B cell (primary cell): ENCODE measurements around the gene MRPL24. TPM values are rescaled to one million over a fixed set of nuclear protein-coding genes. Genes with fewer than 3 reads are reported as not detected.

ENCODE experiments used
- ATAC-seq: fragments of 200-7000 bp; cut with Tn5 transposase; one replicate; pipeline ENCODE4 v1.10.0; 2021; ENCODE audit warnings: low read depth, mild to moderate bottlenecking, moderate number of reproducible peaks, moderate library complexity
- CTCF ChIA-PET: fragments of 350-600 bp; sonication (Branson Sonifier 250); formaldehyde crosslinking; loops from one replicate; lab custom pipeline; 2021; ENCODE audit warnings: antibody characterized with exemption, inconsistent platforms; lab: Charles Lee
- POLR2A ChIA-PET: fragments of 350-600 bp; sonication (Branson Sonifier 250); formaldehyde crosslinking; loops from one replicate; lab custom pipeline; 2021; ENCODE audit warnings: antibody characterized with exemption; lab: Charles Lee
- DNase-seq: peaks from one replicate; pipeline ENCODE4 v3.0.0; 2013
- H2AFZ ChIP-seq: 2 replicates; pipeline ENCODE4 v1.6.1; 2012; ENCODE audit warnings: mild to moderate bottlenecking, low read depth, low read length; ENCODE audit not compliant: insufficient read depth, poor library complexity, severe bottlenecking
- H3K27ac ChIP-seq, 2 donors: 1 replicate in 1 of 2; 2 replicates in 1 of 2; pipeline ENCODE4 v1.5.1; 2012 to 2013; ENCODE audit warnings: low read length in 2 of 2, mild to moderate bottlenecking in 2 of 2, moderate library complexity in 1 of 2
- H3K27me3 ChIP-seq, 4 experiments: fragments of 200-600 bp in 1 of 4; sonication (generic) in 1 of 4; replicated peaks in 1 of 4; 1 replicate in 2 of 4; 2 replicates in 2 of 4; pipeline versions ENCODE4 v1.6.1 to v1.7.0; 2013 to 2016; ENCODE audit warnings: low read length in 3 of 4, mild to moderate bottlenecking in 2 of 4, mixed read lengths in 1 of 4, moderate library complexity in 1 of 4; ENCODE audit not compliant: insufficient read depth in 4 of 4, control insufficient read depth in 3 of 4; ENCODE audit errors: control extremely low read depth in 1 of 4
- H3K36me3 ChIP-seq, 2 experiments: replicated peaks in 1 of 2; 1 replicate in 1 of 2; 2 replicates in 1 of 2; pipeline versions ENCODE4 v1.6.1 to v1.7.1; 2013; ENCODE audit warnings: low read length in 1 of 2; ENCODE audit not compliant: insufficient read depth in 2 of 2, control insufficient read depth in 1 of 2; ENCODE audit errors: control extremely low read depth in 1 of 2, extremely low read depth in 1 of 2
- H3K4me1 ChIP-seq, 2 donors: fragments of 200-600 bp in 1 of 2; sonication (generic) in 1 of 2; 1 replicate in 1 of 2; 2 replicates in 1 of 2; pipeline versions ENCODE4 v1.5.1 to v1.6.1; 2013 to 2017; ENCODE audit warnings: low read length in 2 of 2; ENCODE audit not compliant: control insufficient read depth in 2 of 2, insufficient read depth in 2 of 2
- H3K4me2 ChIP-seq: replicated peaks from 2 replicates; pipeline ENCODE3; 2012; ENCODE audit warnings: mild to moderate bottlenecking, low read depth, low read length; ENCODE audit not compliant: poor library complexity, severe bottlenecking
- H3K4me3 ChIP-seq, 5 experiments: fragments of 200-600 bp in 1 of 5; sonication (generic) in 1 of 5; 1 replicate in 3 of 5; 2 replicates in 2 of 5; pipeline versions ENCODE4 v1.5.1 to v1.7.0; 2011 to 2016; ENCODE audit warnings: low read length in 4 of 5, mild to moderate bottlenecking in 4 of 5, low read depth in 2 of 5, control low read depth in 1 of 5, moderate library complexity in 1 of 5; ENCODE audit not compliant: insufficient read depth in 1 of 5; ENCODE audit errors: control extremely low read depth in 1 of 5, extremely low read depth in 1 of 5
- H3K79me2 ChIP-seq: fragments of 200-600 bp; sonication (generic); one replicate; pipeline ENCODE4 v1.6.0; 2016; ENCODE audit warnings: low read length; ENCODE audit not compliant: control insufficient read depth, insufficient read depth
- H3K9ac ChIP-seq: fragments of 200-600 bp; sonication (generic); 2 replicates; pipeline ENCODE4 v1.6.1; 2017; ENCODE audit warnings: mild to moderate bottlenecking, low read length, moderate library complexity
- H3K9me3 ChIP-seq, 3 donors: one replicate each; pipeline versions ENCODE4 v1.6.1 to v1.7.1; 2013; ENCODE audit warnings: low read length in 2 of 3; ENCODE audit not compliant: control insufficient read depth in 2 of 3, insufficient read depth in 1 of 3; ENCODE audit errors: control extremely low read depth in 1 of 3
- H4K20me1 ChIP-seq: 2 replicates; pipeline ENCODE4 v1.6.0; 2012; ENCODE audit warnings: mild to moderate bottlenecking, low read length; ENCODE audit not compliant: insufficient read depth, control insufficient read depth, poor library complexity, severe bottlenecking
- H3K27ac Mint-ChIP-seq: one replicate; pipeline ENCODE4 v1.8.0; 2021; ENCODE audit warnings: mixed read lengths
- H3K27me3 Mint-ChIP-seq: one replicate; pipeline ENCODE4 v1.8.0; 2021; ENCODE audit warnings: mixed read lengths
- H3K4me1 Mint-ChIP-seq: one replicate; pipeline ENCODE4 v1.8.0; 2021; ENCODE audit warnings: mixed read lengths
- H3K4me3 Mint-ChIP-seq: one replicate; pipeline ENCODE4 v1.8.0; 2021; ENCODE audit warnings: mixed read lengths
- H3K9me3 Mint-ChIP-seq: one replicate; pipeline ENCODE4 v1.8.0; 2022; ENCODE audit warnings: mixed read lengths; ENCODE audit not compliant: insufficient read depth
- CTCF ChIP-seq: fragments of 200-600 bp; IDR thresholded peaks from one replicate; pipeline ENCODE4 v1.8.0; 2022; ENCODE audit warnings: antibody characterized with exemption, mild to moderate bottlenecking
- EZH2 ChIP-seq: IDR thresholded peaks from 2 replicates; pipeline ENCODE4 v1.6.1; 2012; ENCODE audit warnings: borderline replicate concordance, low read depth, mild to moderate bottlenecking, moderate library complexity, low read length; ENCODE audit not compliant: insufficient read depth, poor library complexity, severe bottlenecking
- WGBS: methylation state at CpG from one replicate; pipeline ENCODE4 v1.1.5; 2013; ENCODE audit warnings: missing lambda C conversion rate; ENCODE audit not compliant: insufficient coverage; 5-methylcytosine and 5-hydroxymethylcytosine counted together
- intact Hi-C: fragments of 100-400 bp; cut with micrococcal nuclease; formaldehyde crosslinking; loops from one replicate; pipeline ENCODE4 v1.10.0; 2022
- polyA plus RNA-seq: library from polyadenylated mRNA; depleted of rRNA; stranded (reverse); fragments of >200 nt; gene quantifications from 2 replicates; pipeline ENCODE4 v1.2.3, GENCODE V29; 2012
- total RNA-seq, 2 donors: library from RNA; stranded (reverse); fragments of 120-200 nt in 1 of 2; gene quantifications; 1 replicate in 1 of 2; 2 replicates in 1 of 2; pipeline versions ENCODE4 v1.2.3 to v1.2.4, GENCODE V29; 2013 to 2022

Gene MRPL24
- total and polyA plus RNA-seq, 2 donors (not counting 1 experiment from before 2014, with no cell fraction given) = 34.6 to 39.4 TPM

- Histone ChIP-seq H3K27me3 (no peaks in the 10 kb centered on the region), H3K9ac (no peak overlapping the region), H3K27ac (no peak overlapping the region), H3K4me3 (no peak overlapping the region), H3K79me2 (peaks cover 33% of the 10 kb centered on the region), H3K9me3 (no peaks in the 10 kb centered on the region), H3K4me2 (no peak overlapping the region), H3K4me1 (peaks cover 25 to 40% of the 10 kb centered on the region in 2 donors), H2AFZ (no peak overlapping the region), H4K20me1 (peaks cover 11% of the 10 kb centered on the region), H3K36me3 (no peaks in the 10 kb centered on the region)
- ChIA-PET CTCF (interaction anchor here (2.7 kb wide), 1 partner anchor 28 kb away, joined by 11 read pairs; no protein-coding TSS in a partner anchor), POLR2A (no interaction called here)
- TF ChIP-seq CTCF (no peak), EZH2 (no peak)
- Mint-ChIP-seq H3K9me3 (no peaks in the 10 kb centered on the region), H3K4me1 (peaks cover 43% of the 10 kb centered on the region), H3K27me3 (no peaks in the 10 kb centered on the region), H3K4me3 (peak overlapping the region; percentile 13), H3K27ac (no peak overlapping the region)
- ATAC-seq (no peak), DNase-seq (no peak)
- 94% methylated on average over 6 of the region's 8 CpGs for WGBS
- intact Hi-C loops = loop anchor here (5.0 kb wide), 1 partner anchor 417 kb away; the partner anchor contains the start of genes CCT3 and TSACC
These were observed 13.3 kb upstream of the MRPL24 start for GRCh38 chr1:156754219-156754618.

DNA sequence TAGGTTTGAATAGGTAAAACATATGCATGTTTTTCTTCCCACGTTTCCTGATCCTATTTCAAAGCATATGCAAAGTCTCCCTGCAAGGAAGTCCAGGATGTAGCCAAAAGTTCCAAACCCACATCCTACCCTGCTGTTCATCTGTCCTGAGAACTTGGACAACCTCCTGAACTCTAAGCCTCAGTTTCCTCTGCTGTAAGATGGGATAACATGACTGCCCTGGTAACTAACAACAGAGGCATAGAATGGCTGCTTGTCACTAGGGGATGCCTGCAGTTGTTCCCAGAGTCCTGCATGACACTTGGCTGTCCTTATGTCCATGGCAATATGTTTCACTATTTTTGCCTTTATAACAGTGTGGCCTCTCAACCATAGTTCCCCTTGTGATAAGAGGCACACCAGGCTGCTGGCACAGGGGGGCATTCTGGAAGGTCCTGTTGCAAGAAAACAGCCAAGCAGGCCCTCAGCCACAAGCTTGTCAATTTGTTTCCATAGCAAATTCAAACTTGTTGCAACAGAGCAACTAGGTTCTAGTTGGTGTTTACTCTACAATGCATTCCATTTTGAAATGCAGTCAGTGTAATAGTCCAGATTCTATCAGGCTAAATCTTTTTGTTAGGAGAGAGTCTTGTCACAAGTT is 12.1 kb upstream of the MRPL24 start:
- Histone ChIP-seq H2AFZ (no peak overlapping the region), H3K9me3 (no peaks in the 10 kb centered on the region), H3K27me3 (no peaks in the 10 kb centered on the region), H3K4me3 (peak overlapping the region in 2 of 5 experiments; percentile 72 to 95), H3K4me1 (peaks cover 38 to 53% of the 10 kb centered on the region in 2 donors), H3K79me2 (peaks cover 45% of the 10 kb centered on the region), H3K36me3 (no peaks in the 10 kb centered on the region), H3K27ac (peak overlapping the region in 1 of 2 donors; percentile 82), H3K4me2 (peak overlapping the region; percentile 78), H4K20me1 (peaks cover 12% of the 10 kb centered on the region), H3K9ac (peak overlapping the region; percentile 78)
- DNase-seq (no peak), ATAC-seq (no peak)
- intact Hi-C loops = loop anchor here (5.0 kb wide), 1 partner anchor 416 kb away; the partner anchor contains the start of genes CCT3 and TSACC
- POLR2A ChIA-PET = interaction anchor here (1.2 to 2.6 kb wide), 4 partner anchors 12 to 27 kb away, joined by 3 to 29 read pairs (median 22); partner anchors contain the start of genes ISG20L2, METTL25B, MRPL24 and PRCC
- no peaks in the 10 kb centered on the region for H3K9me3 Mint-ChIP-seq
- TF ChIP-seq CTCF (no peak), EZH2 (no peak)
- H3K4me1 Mint-ChIP-seq = peaks cover 55% of the 10 kb centered on the region
- H3K4me3 Mint-ChIP-seq = peak overlapping the region; percentile 93
- H3K27ac Mint-ChIP-seq = peak overlapping the region; percentile 94
- WGBS = 60% methylated on average over 1 of the region's 1 CpG
- CTCF ChIA-PET = interaction anchor here (1.0 to 3.2 kb wide), 4 partner anchors 12 to 65 kb away, joined by 5 to 24 read pairs (median 11); partner anchors contain the start of genes MRPL24 and PRCC
- H3K27me3 Mint-ChIP-seq = no peaks in the 10 kb centered on the region
